Activated CD4-positive, alpha-beta memory T cell treated with anti-CD3 and anti-CD28 coated beads for 36 hours (primary cell): ENCODE measurements around the gene SLC13A3. TPM values are rescaled to one million over a fixed set of nuclear protein-coding genes. Genes with fewer than 3 reads are reported as not detected.

ENCODE experiments used
- CTCF ChIA-PET: fragments of 350-600 bp; sonication (Branson Sonifier 250); formaldehyde crosslinking; loops from one replicate; lab custom pipeline; 2021; ENCODE audit warnings: antibody characterized with exemption, inconsistent platforms; lab: Charles Lee
- POLR2A ChIA-PET: fragments of 350-600 bp; sonication (Branson Sonifier 250); formaldehyde crosslinking; loops from one replicate; lab custom pipeline; 2021; ENCODE audit warnings: antibody characterized with exemption; lab: Charles Lee
- DNase-seq: peaks from one replicate; pipeline ENCODE4 v3.0.0-alpha.2; 2020
- H3K27ac Mint-ChIP-seq: one replicate; pipeline ENCODE4 v1.8.0; 2021; ENCODE audit warnings: mixed read lengths
- H3K27me3 Mint-ChIP-seq: one replicate; pipeline ENCODE4 v1.8.0; 2021; ENCODE audit warnings: mixed read lengths
- H3K36me3 Mint-ChIP-seq: one replicate; pipeline ENCODE4 v1.8.0; 2021; ENCODE audit warnings: mixed read lengths
- H3K4me1 Mint-ChIP-seq: one replicate; pipeline ENCODE4 v1.8.0; 2021; ENCODE audit warnings: low read depth, mixed read lengths
- H3K4me3 Mint-ChIP-seq: one replicate; pipeline ENCODE4 v1.8.0; 2021; ENCODE audit warnings: mild to moderate bottlenecking, mixed read lengths
- H3K9me3 Mint-ChIP-seq: one replicate; pipeline ENCODE4 v1.8.0; 2021; ENCODE audit warnings: mixed read lengths
- intact Hi-C: fragments of 100-400 bp; cut with micrococcal nuclease; formaldehyde crosslinking; loops from one replicate; pipeline ENCODE4 v1.15.1; 2023
- total RNA-seq, 2 experiments: library from RNA; stranded (reverse); gene quantifications; one replicate each; pipeline ENCODE4 v1.2.3, GENCODE V29; 2021

The SLC13A3 gene
- total RNA-seq, 2 experiments from 2014 or later, result 0.10 TPM; not detected in 1

DNA sequence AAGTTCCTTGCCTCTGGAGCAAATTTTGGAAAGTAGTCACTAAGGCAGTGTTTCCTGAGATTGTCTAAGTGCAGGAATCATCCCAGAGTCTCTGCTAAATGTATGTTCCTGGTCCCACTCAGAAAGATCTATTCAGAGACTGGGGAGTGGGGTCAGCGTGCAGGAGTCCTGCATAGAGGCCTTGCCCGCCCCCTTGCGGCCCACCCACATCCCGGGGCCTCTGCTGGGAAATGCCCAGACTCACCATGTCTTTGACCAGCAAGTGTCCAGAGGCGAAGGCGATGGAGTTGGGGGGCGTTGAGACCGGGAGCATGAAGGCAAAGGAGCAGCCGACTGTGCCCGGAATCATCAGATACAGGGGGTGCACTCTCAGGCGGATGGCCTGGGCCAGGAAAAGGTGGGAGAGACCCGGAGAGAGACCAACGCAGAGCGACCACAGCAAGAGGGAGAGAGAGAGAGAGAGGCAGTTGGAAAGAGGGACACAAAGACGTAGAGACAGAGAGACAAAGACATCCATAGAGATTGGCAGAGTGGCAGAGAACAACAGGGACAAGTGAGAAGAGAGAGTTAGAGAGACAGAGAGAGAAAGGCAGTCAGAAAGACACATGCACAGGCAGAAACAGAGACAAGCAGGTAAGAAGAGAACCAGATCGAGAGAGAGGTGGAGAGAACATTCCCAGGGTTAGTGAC is 87.9 kb downstream of the SLC13A3 start:
- Mint-ChIP-seq H3K9me3 (no peaks in the 10 kb centered on the region), H3K4me1 (peaks cover 15% of the 10 kb centered on the region), H3K4me3 (no peak overlapping the region), H3K27ac (no peak overlapping the region), H3K27me3 (peaks cover 8% of the 10 kb centered on the region), H3K36me3 (no peaks in the 10 kb centered on the region)
- DNase-seq, result no peak
- CTCF ChIA-PET, result interaction anchor here (0.6 to 2.5 kb wide), 7 partner anchors 10 to 39 kb away, joined by 3 to 24 read pairs (median 6); no protein-coding TSS in a partner anchor
- intact Hi-C loops, result no loop called here
- POLR2A ChIA-PET, result no interaction called here

DNA sequence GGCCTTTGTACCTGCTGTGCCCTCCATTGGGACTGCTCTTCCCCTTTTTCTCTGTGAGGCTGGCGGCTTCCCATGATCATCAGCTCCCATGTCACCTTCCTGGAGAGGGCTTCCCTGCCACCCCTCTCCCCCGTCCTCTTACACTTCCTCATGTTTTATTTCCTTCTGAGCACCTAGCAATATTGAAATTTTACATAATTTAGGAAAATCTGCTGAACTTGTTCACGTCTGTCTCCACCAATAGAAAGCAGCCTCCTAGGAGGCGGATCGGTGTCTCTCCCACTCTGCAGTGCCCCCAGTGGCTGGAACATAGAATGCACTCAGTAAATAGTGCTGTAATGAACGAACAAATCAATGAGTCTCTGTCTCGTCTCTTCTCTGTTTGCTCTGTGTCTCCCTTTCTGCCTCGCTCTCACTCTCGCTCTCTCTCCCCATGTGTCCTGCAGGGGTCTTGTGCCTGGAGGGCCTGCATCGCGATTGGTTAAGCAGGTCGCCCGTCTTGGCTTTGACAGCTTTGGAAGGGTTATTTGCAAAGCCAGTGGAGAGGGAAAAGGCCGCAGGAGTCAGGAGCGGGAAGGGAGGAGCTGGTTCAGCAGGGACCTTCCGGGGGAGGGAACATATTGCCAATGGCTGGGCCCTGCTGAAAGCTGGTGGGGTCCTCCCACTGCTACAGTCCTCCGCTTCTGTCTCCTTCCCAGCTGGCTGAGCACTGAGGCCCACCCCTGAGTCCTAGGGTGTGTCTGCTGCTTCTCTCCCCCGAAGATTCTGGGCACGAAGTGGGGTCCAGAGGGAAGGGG is 88.7 kb downstream of the SLC13A3 start:
- peaks cover 21% of the 10 kb centered on the region for H3K4me1 Mint-ChIP-seq
- peaks cover 6% of the 10 kb centered on the region for H3K27me3 Mint-ChIP-seq
- H3K27ac Mint-ChIP-seq, result no peak overlapping the region
- no peaks in the 10 kb centered on the region for H3K9me3 Mint-ChIP-seq
- CTCF ChIA-PET, result interaction anchor here (0.5 to 2.5 kb wide), 18 partner anchors 10 to 1465 kb away, joined by 3 to 24 read pairs (median 3); partner anchors contain the start of gene OCSTAMP
- intact Hi-C loops, result no loop called here
- no peaks in the 10 kb centered on the region for H3K36me3 Mint-ChIP-seq
- DNase-seq, result peak; percentile 75
- POLR2A ChIA-PET, result no interaction called here
- H3K4me3 Mint-ChIP-seq, result no peak overlapping the region

- Mint-ChIP-seq H3K4me1 (peaks cover 27% of the 10 kb centered on the region), H3K36me3 (no peaks in the 10 kb centered on the region), H3K4me3 (no peak overlapping the region), H3K27ac (no peak overlapping the region), H3K27me3 (peaks cover 3% of the 10 kb centered on the region), H3K9me3 (no peaks in the 10 kb centered on the region)
- ChIA-PET POLR2A (no interaction called here), CTCF (interaction anchor here (0.5 to 2.5 kb wide), 14 partner anchors 10 to 1464 kb away, joined by 3 to 24 read pairs (median 3); partner anchors contain the start of gene OCSTAMP)
- intact Hi-C loops, result no loop called here
- DNase-seq, result no peak
Measured at GRCh38 chr20:46562009-46562372, 89.3 kb downstream of the SLC13A3 start.

DNA sequence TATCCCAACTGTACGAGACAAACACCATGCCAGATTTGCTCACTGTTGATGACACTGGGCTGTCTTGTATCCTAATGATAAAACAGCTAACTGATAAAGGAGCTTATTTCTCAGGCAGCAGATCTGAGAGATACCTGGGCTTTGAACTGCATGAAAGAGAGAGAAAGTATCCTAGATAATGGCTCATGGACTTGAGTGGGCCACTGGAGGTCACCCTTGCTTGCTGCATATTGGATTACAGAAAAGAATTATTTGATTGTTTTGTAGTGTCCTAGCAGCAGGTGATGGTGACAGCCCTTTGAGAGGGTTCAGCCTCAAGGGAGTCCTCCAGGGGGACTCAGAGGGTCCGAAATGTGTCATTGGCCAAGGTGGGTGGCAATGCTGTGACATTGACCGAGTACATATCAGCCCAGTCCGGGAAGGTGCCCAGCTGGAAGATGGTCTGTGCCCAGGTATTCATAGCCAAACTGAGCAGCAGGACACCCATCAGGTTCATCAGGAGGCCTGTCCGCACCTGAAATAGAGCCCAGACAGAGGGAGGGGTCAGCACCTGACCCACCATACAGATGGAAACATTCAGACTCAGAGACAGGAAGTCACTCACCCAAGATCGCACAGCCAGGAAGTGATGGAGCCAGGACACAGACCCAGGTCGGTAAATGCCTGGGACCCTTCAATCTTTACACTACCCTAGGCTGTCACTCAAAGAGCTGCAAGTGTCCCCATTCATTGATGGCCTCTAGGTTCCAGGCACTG is 91.4 kb downstream of the SLC13A3 start:
- no peaks in the 10 kb centered on the region for H3K36me3 Mint-ChIP-seq
- H3K27ac Mint-ChIP-seq, result no peak overlapping the region
- H3K27me3 Mint-ChIP-seq, result no peaks in the 10 kb centered on the region
- no peaks in the 10 kb centered on the region for H3K9me3 Mint-ChIP-seq
- intact Hi-C loops, result loop anchor here (10.0 kb wide), 1 partner anchor 925 kb away; no protein-coding TSS in a partner anchor
- ChIA-PET CTCF (interaction anchor here (0.7 to 2.5 kb wide), 4 partner anchors 15 to 135 kb away, joined by 3 to 15 read pairs (median 4); no protein-coding TSS in a partner anchor), POLR2A (interaction anchor here (1.3 kb wide), 1 partner anchor 15 kb away, joined by 5 read pairs; no protein-coding TSS in a partner anchor)
- peaks cover 34% of the 10 kb centered on the region for H3K4me1 Mint-ChIP-seq
- no peak for DNase-seq
- no peak overlapping the region for H3K4me3 Mint-ChIP-seq

GRCh38 chr20:46559001-46559400 is 92.3 kb downstream of the SLC13A3 start:
- POLR2A ChIA-PET, result interaction anchor here (0.6 to 1.5 kb wide), 3 partner anchors 14 to 728 kb away, joined by 3 to 5 read pairs (median 4); no protein-coding TSS in a partner anchor
- intact Hi-C loops, result loop anchor here (10.0 kb wide), 1 partner anchor 926 kb away; no protein-coding TSS in a partner anchor
- H3K4me3 Mint-ChIP-seq, result no peak overlapping the region
- peak overlapping the region; percentile 82 for H3K27ac Mint-ChIP-seq
- H3K36me3 Mint-ChIP-seq, result no peaks in the 10 kb centered on the region
- H3K4me1 Mint-ChIP-seq, result peaks cover 37% of the 10 kb centered on the region
- no peak for DNase-seq
- peaks cover 1% of the 10 kb centered on the region for H3K27me3 Mint-ChIP-seq
- no peaks in the 10 kb centered on the region for H3K9me3 Mint-ChIP-seq
- CTCF ChIA-PET, result interaction anchor here (0.7 to 2.5 kb wide), 6 partner anchors 9 to 156 kb away, joined by 3 to 15 read pairs (median 4); no protein-coding TSS in a partner anchor

GRCh38 chr20:46558511-46558959 is 92.7 kb downstream of the SLC13A3 start:
- no peak overlapping the region for H3K4me3 Mint-ChIP-seq
- CTCF ChIA-PET, result interaction anchor here (1.0 to 2.5 kb wide), 4 partner anchors 9 to 157 kb away, joined by 3 to 15 read pairs (median 4); no protein-coding TSS in a partner anchor

GRCh38 chr20:46557231-46557956 is 93.9 kb downstream of the SLC13A3 start:
- Mint-ChIP-seq H3K4me3 (no peak overlapping the region), H3K9me3 (no peaks in the 10 kb centered on the region), H3K27ac (no peak overlapping the region), H3K4me1 (peaks cover 50% of the 10 kb centered on the region), H3K36me3 (no peaks in the 10 kb centered on the region), H3K27me3 (peaks cover 1% of the 10 kb centered on the region)
- CTCF ChIA-PET, result interaction anchor here (2.5 kb wide), 1 partner anchor 13 kb away, joined by 15 read pairs; no protein-coding TSS in a partner anchor
- DNase-seq, result no peak
- POLR2A ChIA-PET, result interaction anchor here (0.9 to 1.5 kb wide), 2 partner anchors 13 to 44 kb away, joined by 3 to 4 read pairs; partner anchors contain the start of gene ZNF334
- intact Hi-C loops, result loop anchor here (10.0 kb wide), 1 partner anchor 927 kb away; no protein-coding TSS in a partner anchor

More at GRCh38 chr20:46558511-46558959, 92.7 kb downstream of the SLC13A3 start:
- no peaks in the 10 kb centered on the region for H3K36me3 Mint-ChIP-seq
- H3K9me3 Mint-ChIP-seq, result no peaks in the 10 kb centered on the region
- peaks cover 1% of the 10 kb centered on the region for H3K27me3 Mint-ChIP-seq
- peak overlapping the region; percentile 82 for H3K27ac Mint-ChIP-seq
- intact Hi-C loops, result loop anchor here (1.0 to 10.0 kb wide), 2 partner anchors 13 to 926 kb away; no protein-coding TSS in a partner anchor
- POLR2A ChIA-PET, result interaction anchor here (0.6 to 1.5 kb wide), 3 partner anchors 14 to 727 kb away, joined by 3 to 4 read pairs (median 3); partner anchors contain the start of gene ZNF334
- H3K4me1 Mint-ChIP-seq, result peaks cover 38% of the 10 kb centered on the region
- peak; percentile 84 for DNase-seq

GRCh38 chr20:46555370-46555956 is 95.8 kb downstream of the SLC13A3 start:
- peaks cover 1% of the 10 kb centered on the region for H3K27me3 Mint-ChIP-seq
- ChIA-PET POLR2A (no interaction called here), CTCF (no interaction called here)
- no peaks in the 10 kb centered on the region for H3K9me3 Mint-ChIP-seq
- H3K27ac Mint-ChIP-seq, result no peak overlapping the region
- no peaks in the 10 kb centered on the region for H3K36me3 Mint-ChIP-seq
- H3K4me3 Mint-ChIP-seq, result no peak overlapping the region
- intact Hi-C loops, result loop anchor here (10.0 kb wide), 1 partner anchor 929 kb away; no protein-coding TSS in a partner anchor
- DNase-seq, result no peak
- peaks cover 52% of the 10 kb centered on the region for H3K4me1 Mint-ChIP-seq

GRCh38 chr20:46554828-46555227 is 96.4 kb downstream of the SLC13A3 start:
- H3K36me3 Mint-ChIP-seq, result no peaks in the 10 kb centered on the region
- ChIA-PET POLR2A (no interaction called here), CTCF (interaction anchor here (0.9 to 1.0 kb wide), 2 partner anchors 10 to 532 kb away, joined by 3 read pairs; no protein-coding TSS in a partner anchor)
- peaks cover 51% of the 10 kb centered on the region for H3K4me1 Mint-ChIP-seq
- H3K9me3 Mint-ChIP-seq, result no peaks in the 10 kb centered on the region
- no peak for DNase-seq
- peaks cover 1% of the 10 kb centered on the region for H3K27me3 Mint-ChIP-seq
- H3K27ac Mint-ChIP-seq, result no peak overlapping the region
- H3K4me3 Mint-ChIP-seq, result no peak overlapping the region
- intact Hi-C loops, result loop anchor here (10.0 kb wide), 1 partner anchor 930 kb away; no protein-coding TSS in a partner anchor

- Mint-ChIP-seq H3K4me3 (no peak overlapping the region), H3K27ac (no peak overlapping the region), H3K4me1 (peaks cover 46% of the 10 kb centered on the region), H3K27me3 (peaks cover 1% of the 10 kb centered on the region), H3K36me3 (no peaks in the 10 kb centered on the region), H3K9me3 (no peaks in the 10 kb centered on the region)
- ChIA-PET CTCF (interaction anchor here (1.0 to 1.2 kb wide), 2 partner anchors 9 to 32 kb away, joined by 3 read pairs; no protein-coding TSS in a partner anchor), POLR2A (no interaction called here)
- intact Hi-C loops, result loop anchor here (2.0 to 10.0 kb wide), 2 partner anchors 41 to 931 kb away; partner anchors contain the start of gene ZNF334
- DNase-seq, result no peak
Measured at GRCh38 chr20:46553926-46554325, 97.3 kb downstream of the SLC13A3 start.
